Natural killer cell (primary cell): Measurements from ENCODE around the gene MIF. TPM values are rescaled to one million over a fixed set of nuclear protein-coding genes. Genes with fewer than 3 reads are reported as not detected.
A peak's percentile ranks its signal among the peaks of the same experiment; 100 is the strongest.

Experiments
- ATAC-seq, 3 donors: fragments of 150-1000 bp in 2 of 3; fragments of 200-7000 bp in 1 of 3; cut with Tn5 transposase; 1 replicate in 1 of 3; 2 replicates in 2 of 3; pipeline ENCODE4 v1.10.0; 2021; ENCODE audit warnings: mild to moderate bottlenecking in 2 of 3, moderate library complexity in 2 of 3
- DNase-seq, 2 donors: peaks; one replicate each; pipeline versions ENCODE4 v3.0.0 to v3.0.0-alpha.2; 2013 to 2021; ENCODE audit warnings: mixed read lengths in 1 of 2
- H3K27ac ChIP-seq: one replicate; pipeline ENCODE4 v1.5.1; 2013; ENCODE audit warnings: mild to moderate bottlenecking, low read length
- H3K27me3 ChIP-seq: one replicate; pipeline ENCODE4 v1.6.1; 2013; ENCODE audit warnings: low read length; ENCODE audit not compliant: control insufficient read depth, insufficient read depth
- H3K36me3 ChIP-seq: one replicate; pipeline ENCODE4 v1.6.1; 2013; ENCODE audit warnings: low read length; ENCODE audit not compliant: control insufficient read depth, insufficient read depth
- H3K4me1 ChIP-seq: one replicate; pipeline ENCODE4 v1.6.1; 2013; ENCODE audit warnings: low read length; ENCODE audit not compliant: control insufficient read depth, insufficient read depth
- H3K4me3 ChIP-seq: one replicate; pipeline ENCODE4 v1.5.1; 2013; ENCODE audit warnings: low read length
- H3K9me3 ChIP-seq: one replicate; pipeline ENCODE4 v1.6.1; 2013; ENCODE audit warnings: low read length; ENCODE audit not compliant: control insufficient read depth, insufficient read depth
- H3K27ac Mint-ChIP-seq, 2 donors: one replicate each; pipeline ENCODE4 v1.8.0; 2022; ENCODE audit warnings: mild to moderate bottlenecking in 2 of 2, mixed read lengths in 2 of 2, moderate library complexity in 1 of 2
- H3K27me3 Mint-ChIP-seq, 2 donors: one replicate each; pipeline ENCODE4 v1.8.0; 2022; ENCODE audit warnings: low read depth in 2 of 2, mixed read lengths in 2 of 2
- H3K36me3 Mint-ChIP-seq: one replicate; pipeline ENCODE4 v1.8.0; 2022; ENCODE audit warnings: mixed read lengths
- H3K4me1 Mint-ChIP-seq, 2 donors: one replicate each; pipeline ENCODE4 v1.8.0; 2022; ENCODE audit warnings: mixed read lengths in 2 of 2
- H3K4me3 Mint-ChIP-seq: one replicate; pipeline ENCODE4 v1.8.0; 2022; ENCODE audit warnings: mild to moderate bottlenecking, moderate library complexity, mixed read lengths
- H3K9me3 Mint-ChIP-seq, 2 donors: one replicate each; pipeline ENCODE4 v1.8.0; 2022; ENCODE audit warnings: mixed read lengths in 2 of 2
- whole genome bisulfite sequencing: methylation state at CpG from one replicate; pipeline ENCODE4 v1.1.7; 2013; ENCODE audit warnings: missing lambda C conversion rate; ENCODE audit not compliant: insufficient coverage; 5-methylcytosine and 5-hydroxymethylcytosine counted together
- intact Hi-C: fragments of 100-400 bp; cut with micrococcal nuclease; formaldehyde crosslinking; loops from one replicate; pipeline ENCODE4 v1.14.2; 2022
- total RNA-seq, 4 donors: library from RNA; stranded (reverse); fragments of 120-200 nt in 1 of 4; gene quantifications; one replicate each; pipeline versions ENCODE4 v1.2.3 to v1.2.4, GENCODE V29; 2013 to 2022
- TF ChIP-seq, protein P1 (sequence below): fragments of 200-600 bp; IDR thresholded peaks from one replicate; pipeline ENCODE4 v1.8.0; 2022; ENCODE audit warnings: antibody characterized with exemption

The MIF gene
- total RNA-seq, 3 donors from 2014 or later (not counting 1 experiment from before 2014, with no cell fraction given): 115 to 182 (median 133) TPM

DNA sequence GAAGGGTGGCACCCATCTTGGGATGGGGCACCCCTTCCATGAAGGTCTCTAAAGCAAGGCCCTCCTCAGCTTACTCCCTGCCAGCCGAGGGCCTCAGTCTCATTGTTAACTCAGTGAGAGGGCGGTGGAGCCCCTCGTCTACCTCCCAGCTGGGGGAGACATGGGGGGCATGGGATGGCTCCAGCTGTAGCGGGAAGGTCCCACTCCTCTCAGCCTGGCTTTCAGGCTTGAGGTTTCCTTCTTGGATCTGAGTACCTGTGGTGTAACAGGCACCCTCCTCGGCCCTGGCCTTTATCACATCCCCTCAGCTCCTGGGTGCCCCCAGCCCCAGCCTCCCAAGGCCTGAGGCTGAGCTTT lies 2.0 kb downstream of the MIF start:
- H3K27me3 Mint-ChIP-seq: no peaks in the 10 kb centered on the region

DNA sequence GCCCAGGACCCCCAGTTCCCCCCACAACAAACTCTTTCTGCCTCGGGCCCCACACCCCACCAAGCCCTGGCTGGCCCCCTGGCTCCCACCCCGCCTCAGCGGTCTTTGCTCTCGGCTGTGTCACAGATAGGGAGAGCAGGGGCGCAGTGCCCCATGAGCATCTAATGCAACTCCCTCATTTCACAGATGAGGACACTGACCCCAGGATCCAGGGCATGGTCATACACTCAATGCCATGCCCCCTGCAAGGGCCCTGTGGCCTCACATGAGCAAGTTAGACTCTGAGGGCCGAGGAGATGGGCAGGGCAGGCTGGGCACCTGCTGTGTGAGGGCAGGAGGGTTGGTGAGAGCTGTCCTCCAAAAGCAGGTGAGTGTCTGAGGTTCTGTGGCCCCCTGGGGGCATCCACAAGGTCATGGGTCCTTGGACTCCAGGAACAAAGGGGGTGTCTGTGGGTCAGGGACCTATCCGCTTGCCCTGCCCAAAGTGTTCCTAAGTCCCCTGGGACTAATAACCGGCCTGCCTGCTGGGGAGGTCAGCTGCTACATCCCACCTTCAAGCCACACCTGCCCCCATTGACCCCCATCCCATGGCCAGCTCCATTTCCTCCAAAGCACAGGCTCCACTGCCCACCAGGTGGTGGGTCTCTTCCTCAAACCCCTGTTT lies 2.5 kb downstream of the MIF start:
- 91% methylated on average over 8 of the region's 8 CpGs for WGBS
- peaks cover 20 to 43% of the 10 kb centered on the region in 2 donors for H3K4me1 Mint-ChIP-seq
- no peak for ATAC-seq
- no peaks in the 10 kb centered on the region for H3K27me3 Mint-ChIP-seq
- H3K27me3 ChIP-seq: no peaks in the 10 kb centered on the region
- H3K4me3 ChIP-seq: no peak overlapping the region
- no peaks in the 10 kb centered on the region for H3K9me3 ChIP-seq
- peaks cover 23% of the 10 kb centered on the region for H3K4me1 ChIP-seq
- H3K27ac Mint-ChIP-seq: peak overlapping the region in 1 of 2 donors; percentile 50
- DNase-seq: no peak
- H3K4me3 Mint-ChIP-seq: peak overlapping the region; percentile 68
- TF ChIP-seq, protein P1, sequence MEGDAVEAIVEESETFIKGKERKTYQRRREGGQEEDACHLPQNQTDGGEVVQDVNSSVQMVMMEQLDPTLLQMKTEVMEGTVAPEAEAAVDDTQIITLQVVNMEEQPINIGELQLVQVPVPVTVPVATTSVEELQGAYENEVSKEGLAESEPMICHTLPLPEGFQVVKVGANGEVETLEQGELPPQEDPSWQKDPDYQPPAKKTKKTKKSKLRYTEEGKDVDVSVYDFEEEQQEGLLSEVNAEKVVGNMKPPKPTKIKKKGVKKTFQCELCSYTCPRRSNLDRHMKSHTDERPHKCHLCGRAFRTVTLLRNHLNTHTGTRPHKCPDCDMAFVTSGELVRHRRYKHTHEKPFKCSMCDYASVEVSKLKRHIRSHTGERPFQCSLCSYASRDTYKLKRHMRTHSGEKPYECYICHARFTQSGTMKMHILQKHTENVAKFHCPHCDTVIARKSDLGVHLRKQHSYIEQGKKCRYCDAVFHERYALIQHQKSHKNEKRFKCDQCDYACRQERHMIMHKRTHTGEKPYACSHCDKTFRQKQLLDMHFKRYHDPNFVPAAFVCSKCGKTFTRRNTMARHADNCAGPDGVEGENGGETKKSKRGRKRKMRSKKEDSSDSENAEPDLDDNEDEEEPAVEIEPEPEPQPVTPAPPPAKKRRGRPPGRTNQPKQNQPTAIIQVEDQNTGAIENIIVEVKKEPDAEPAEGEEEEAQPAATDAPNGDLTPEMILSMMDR: no peak
- intact Hi-C loops: no loop called here
- no peaks in the 10 kb centered on the region for H3K9me3 Mint-ChIP-seq
- peaks cover 12% of the 10 kb centered on the region for H3K36me3 ChIP-seq
- H3K36me3 Mint-ChIP-seq: no peaks in the 10 kb centered on the region
- H3K27ac ChIP-seq: no peak overlapping the region

More for the DNA sequence above, 2.0 kb downstream of the MIF start:
- Mint-ChIP-seq H3K4me3 (peak overlapping the region; percentile 37), H3K9me3 (no peaks in the 10 kb centered on the region), H3K4me1 (peaks cover 20 to 43% of the 10 kb centered on the region in 2 donors), H3K36me3 (no peaks in the 10 kb centered on the region), H3K27ac (peak overlapping the region in 1 of 2 donors; percentile 50)
- ATAC-seq: no peak
- Histone ChIP-seq H3K27me3 (no peaks in the 10 kb centered on the region), H3K9me3 (no peaks in the 10 kb centered on the region), H3K4me3 (no peak overlapping the region), H3K4me1 (peaks cover 23% of the 10 kb centered on the region), H3K36me3 (peaks cover 12% of the 10 kb centered on the region), H3K27ac (no peak overlapping the region)
- WGBS: 92% methylated on average over 5 of the region's 5 CpGs
- DNase-seq: no peak
- TF ChIP-seq, protein P1: no peak
- intact Hi-C loops: no loop called here

DNA sequence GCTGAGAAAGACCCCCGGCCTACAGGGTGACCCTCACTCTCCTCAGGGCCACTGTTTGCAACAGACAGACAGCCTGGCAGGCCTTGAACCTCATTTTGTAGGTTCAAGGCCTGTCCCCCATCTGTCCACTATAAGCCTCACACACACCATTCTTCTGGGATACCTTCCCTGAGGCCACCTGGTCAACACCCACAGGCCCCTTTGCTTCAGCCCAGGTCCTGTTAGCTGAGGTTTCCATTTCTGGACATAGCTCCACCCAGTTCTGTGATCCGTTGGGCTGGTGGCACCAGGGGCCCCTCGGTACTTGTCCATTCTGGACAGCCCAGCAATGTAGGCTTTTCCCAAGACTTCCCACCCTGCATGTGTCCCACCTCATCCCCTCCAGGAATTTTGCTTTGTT lies 3.1 kb downstream of the MIF start:
- H3K27me3 Mint-ChIP-seq: no peaks in the 10 kb centered on the region
- no peaks in the 10 kb centered on the region for H3K9me3 Mint-ChIP-seq
- Histone ChIP-seq H3K27ac (no peak overlapping the region), H3K27me3 (no peaks in the 10 kb centered on the region), H3K36me3 (peaks cover 12% of the 10 kb centered on the region), H3K4me3 (no peak overlapping the region), H3K4me1 (peaks cover 23% of the 10 kb centered on the region), H3K9me3 (no peaks in the 10 kb centered on the region)
- peak overlapping the region; percentile 68 for H3K4me3 Mint-ChIP-seq
- ATAC-seq (no peak), DNase-seq (no peak)
- WGBS: 93% methylated on average over 3 of the region's 3 CpGs
- peaks cover 20 to 41% of the 10 kb centered on the region in 2 donors for H3K4me1 Mint-ChIP-seq
- TF ChIP-seq, protein P1: no peak
- no peaks in the 10 kb centered on the region for H3K36me3 Mint-ChIP-seq
- intact Hi-C loops: no loop called here
- peak overlapping the region in 1 of 2 donors; percentile 50 for H3K27ac Mint-ChIP-seq
